ENCODE measurements around the gene STK32C. TPM values are rescaled to one million over a fixed set of nuclear protein-coding genes. Genes with fewer than 3 reads are reported as not detected.
"Not testable (repeated sequence)": the region's sequence is repeated elsewhere in the genome, so short reads cannot be mapped to it uniquely, and the experiment has no call there.

Gene STK32C
- total RNA-seq, 1 donor from 2014 or later = 2.5 TPM

DNA sequence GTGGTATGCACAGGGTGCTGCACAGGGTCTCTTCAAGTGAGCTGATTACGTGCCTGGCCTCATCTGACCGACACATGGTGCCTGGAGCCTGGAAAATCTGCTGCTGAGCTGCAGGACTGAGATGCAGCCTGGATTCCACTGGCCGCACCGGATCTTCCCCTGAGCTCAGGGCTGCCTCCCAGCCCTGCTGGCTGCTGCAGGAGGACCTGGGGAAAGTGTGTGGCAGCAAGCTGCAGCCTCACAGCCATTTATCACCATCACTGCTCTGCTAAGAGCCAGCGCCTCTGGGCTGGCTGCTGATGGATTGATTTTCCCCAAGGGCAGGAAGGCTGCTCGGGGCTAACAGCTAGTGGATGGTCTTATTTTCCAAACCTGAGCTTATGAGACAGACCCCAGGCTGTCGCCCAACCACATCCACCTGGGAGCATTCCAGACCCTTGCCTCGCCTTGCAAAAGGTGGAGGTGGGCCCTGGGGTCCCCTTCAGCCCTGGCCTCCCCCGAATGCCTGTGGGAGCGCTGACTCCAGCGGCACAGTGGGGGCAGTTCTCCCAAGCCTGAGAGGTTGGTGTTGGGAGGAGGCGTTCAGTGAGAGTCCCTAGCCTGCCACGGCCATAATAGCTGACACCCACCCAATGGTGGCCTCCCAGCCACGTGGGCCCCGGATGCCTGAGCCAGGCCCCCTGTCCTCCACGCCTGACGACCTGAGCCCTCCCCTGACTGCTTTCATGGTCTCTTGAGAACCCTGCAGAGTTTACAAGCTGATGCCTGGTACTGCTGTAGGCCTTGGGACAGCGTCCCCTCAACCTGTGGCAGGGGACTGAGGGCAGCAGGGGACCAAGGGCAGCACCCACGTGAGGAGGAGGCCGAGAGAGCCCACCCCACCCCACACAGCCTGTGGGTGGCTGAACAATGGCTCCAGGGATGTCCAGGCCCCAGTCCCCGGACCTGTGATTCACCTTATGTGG is 38.2 kb downstream of the STK32C start:
- DNase-seq (ENCODE audit: low spot score) = peak; percentile 34
- H3K4me2 ChIP-seq = no peak overlapping the region
- no peak overlapping the region for H2AFZ ChIP-seq (replicated peaks)
- Mint-ChIP-seq H3K36me3 (no peaks in the 10 kb centered on the region), H3K4me3 (no peak overlapping the region), H3K9me3 (no peaks in the 10 kb centered on the region), H3K4me1 (peaks cover 44% of the 10 kb centered on the region), H3K27ac (no peak overlapping the region), H3K27me3 (ENCODE audit: insufficient read depth, low read depth) (peaks cover 13% of the 10 kb centered on the region)
- no peak overlapping the region for H3K9ac ChIP-seq
- no peak overlapping the region for H3K4me3 ChIP-seq
- no peaks in the 10 kb centered on the region for H4K20me1 ChIP-seq (ENCODE audit: low read depth)
- TF ChIP-seq EZH2 (IDR thresholded peaks at IDR 0.05) = no peak
- TF ChIP-seq EZH2phosphoT487 (IDR thresholded peaks at IDR 0.05) = no peak
- TF ChIP-seq, protein P1, sequence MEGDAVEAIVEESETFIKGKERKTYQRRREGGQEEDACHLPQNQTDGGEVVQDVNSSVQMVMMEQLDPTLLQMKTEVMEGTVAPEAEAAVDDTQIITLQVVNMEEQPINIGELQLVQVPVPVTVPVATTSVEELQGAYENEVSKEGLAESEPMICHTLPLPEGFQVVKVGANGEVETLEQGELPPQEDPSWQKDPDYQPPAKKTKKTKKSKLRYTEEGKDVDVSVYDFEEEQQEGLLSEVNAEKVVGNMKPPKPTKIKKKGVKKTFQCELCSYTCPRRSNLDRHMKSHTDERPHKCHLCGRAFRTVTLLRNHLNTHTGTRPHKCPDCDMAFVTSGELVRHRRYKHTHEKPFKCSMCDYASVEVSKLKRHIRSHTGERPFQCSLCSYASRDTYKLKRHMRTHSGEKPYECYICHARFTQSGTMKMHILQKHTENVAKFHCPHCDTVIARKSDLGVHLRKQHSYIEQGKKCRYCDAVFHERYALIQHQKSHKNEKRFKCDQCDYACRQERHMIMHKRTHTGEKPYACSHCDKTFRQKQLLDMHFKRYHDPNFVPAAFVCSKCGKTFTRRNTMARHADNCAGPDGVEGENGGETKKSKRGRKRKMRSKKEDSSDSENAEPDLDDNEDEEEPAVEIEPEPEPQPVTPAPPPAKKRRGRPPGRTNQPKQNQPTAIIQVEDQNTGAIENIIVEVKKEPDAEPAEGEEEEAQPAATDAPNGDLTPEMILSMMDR (IDR thresholded peaks at IDR 0.05) = no peak
- H3K9me3 ChIP-seq (ENCODE audit: low read depth) = no peaks in the 10 kb centered on the region
- no peak overlapping the region for H3K27ac ChIP-seq
- peaks cover 2% of the 10 kb centered on the region for H3F3A ChIP-seq (ENCODE audit: low read depth)
- no peaks in the 10 kb centered on the region for H3K79me2 ChIP-seq (ENCODE audit: low read depth)
- peaks cover 16% of the 10 kb centered on the region for H3K4me1 ChIP-seq
- no peaks in the 10 kb centered on the region for H3K27me3 ChIP-seq
- no peaks in the 10 kb centered on the region for H3K36me3 ChIP-seq

DNA sequence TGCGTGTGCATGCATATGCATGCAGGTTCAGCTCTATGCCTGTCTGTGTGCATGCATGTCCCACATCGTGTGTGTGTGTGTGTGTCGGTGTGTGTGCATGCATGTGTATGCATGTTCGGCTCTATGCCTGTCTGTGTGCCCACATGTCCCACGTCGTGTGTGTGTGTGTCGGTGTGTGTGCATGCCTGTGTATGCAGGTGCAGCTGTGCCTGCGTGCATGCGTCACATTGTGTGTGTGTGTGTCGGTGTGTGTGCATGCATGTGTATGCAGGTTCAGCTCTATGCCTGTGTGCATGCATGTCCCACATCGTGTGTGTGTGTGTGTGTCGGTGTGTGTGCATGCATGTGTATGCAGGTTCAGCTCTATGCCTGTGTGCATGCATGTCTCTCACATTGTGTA is 39.8 kb downstream of the STK32C start:
- H3K36me3 ChIP-seq; H3K9me3 Mint-ChIP-seq; H3K27ac ChIP-seq; H3K79me2 ChIP-seq (ENCODE audit: low read depth); H3K27ac Mint-ChIP-seq; DNase-seq (ENCODE audit: low spot score); H2AFZ ChIP-seq (replicated peaks); H3K4me3 ChIP-seq; H3K4me2 ChIP-seq; H3K27me3 ChIP-seq; H3K9ac ChIP-seq; H3K36me3 Mint-ChIP-seq; H3F3A ChIP-seq (ENCODE audit: low read depth); H3K9me3 ChIP-seq (ENCODE audit: low read depth); H4K20me1 ChIP-seq (ENCODE audit: low read depth): not testable (repeated sequence)
- Mint-ChIP-seq H3K27me3 (ENCODE audit: insufficient read depth, low read depth) (peaks cover 13% of the 10 kb centered on the region), H3K4me1 (peaks cover 43% of the 10 kb centered on the region), H3K4me3 (peak overlapping the region; percentile 68)
- peaks cover 16% of the 10 kb centered on the region for H3K4me1 ChIP-seq

DNA sequence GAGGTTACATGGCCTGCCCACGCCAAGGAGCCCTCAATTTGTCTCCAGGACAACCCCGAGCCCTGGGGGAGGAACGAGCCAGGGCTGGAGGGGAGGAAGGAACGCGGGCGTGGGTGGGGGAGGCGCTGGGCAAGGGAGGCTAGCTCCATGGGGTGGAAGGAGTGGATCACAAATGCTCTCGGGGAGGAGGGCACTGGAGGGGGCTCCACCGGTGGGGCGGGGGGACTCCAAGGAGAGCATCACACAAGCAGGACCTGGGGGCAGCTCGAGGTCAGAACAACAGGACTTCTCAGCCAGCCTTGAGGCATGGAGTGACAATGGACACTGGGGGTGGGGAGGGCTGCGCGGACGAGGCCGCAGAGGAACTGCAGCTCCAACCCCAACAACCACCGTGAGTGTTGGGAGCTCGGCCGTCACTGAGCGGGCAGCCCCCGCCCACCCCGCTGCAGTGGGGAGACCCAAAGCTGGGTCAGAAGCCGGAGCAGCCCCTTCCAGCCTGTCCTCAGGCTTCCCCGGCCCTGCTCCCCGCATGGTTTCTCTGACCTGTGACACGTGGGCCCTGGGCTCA is 41.1 kb downstream of the STK32C start:
- DNase-seq (ENCODE audit: low spot score) = no peak
- H3K4me2 ChIP-seq = no peak overlapping the region
- Mint-ChIP-seq H3K4me1 (peaks cover 31% of the 10 kb centered on the region), H3K36me3 (no peaks in the 10 kb centered on the region), H3K27ac (no peak overlapping the region), H3K9me3 (no peaks in the 10 kb centered on the region), H3K4me3 (no peak overlapping the region), H3K27me3 (ENCODE audit: insufficient read depth, low read depth) (peaks cover 9% of the 10 kb centered on the region)
- H3K9ac ChIP-seq = no peak overlapping the region
- H2AFZ ChIP-seq (replicated peaks) = no peak overlapping the region
- no peak for TF ChIP-seq EZH2phosphoT487 (IDR thresholded peaks at IDR 0.05)
- TF ChIP-seq, protein P1 (IDR thresholded peaks at IDR 0.05) = no peak
- no peak for TF ChIP-seq EZH2 (IDR thresholded peaks at IDR 0.05)
- H4K20me1 ChIP-seq (ENCODE audit: low read depth) = no peaks in the 10 kb centered on the region
- no peak overlapping the region for H3K27ac ChIP-seq
- peaks cover 16% of the 10 kb centered on the region for H3K4me1 ChIP-seq
- H3K9me3 ChIP-seq (ENCODE audit: low read depth) = no peaks in the 10 kb centered on the region
- peaks cover 2% of the 10 kb centered on the region for H3F3A ChIP-seq (ENCODE audit: low read depth)
- H3K27me3 ChIP-seq = no peaks in the 10 kb centered on the region
- H3K4me3 ChIP-seq = no peak overlapping the region
- no peaks in the 10 kb centered on the region for H3K36me3 ChIP-seq
- H3K79me2 ChIP-seq (ENCODE audit: low read depth) = no peaks in the 10 kb centered on the region

Measured in neural progenitor cell (in vitro differentiated cells).